GM18508 (cell line): ENCODE measurements around the gene SPATA13.

Source experiments
- ATAC-seq: cut with Tn5 transposase; IDR thresholded peaks from one replicate; pipeline ENCODE4 v1.9.1; 2021; ENCODE audit warnings: moderate number of reproducible peaks; ENCODE audit not compliant: insufficient read depth, unreplicated experiment

The SPATA13 gene

GRCh38 chr13:24272452-24273161 lies 112.1 kb downstream of the SPATA13 start:
- ATAC-seq = no peak

- no peak for ATAC-seq
These were observed 113.4 kb downstream of the SPATA13 start for GRCh38 chr13:24273926-24274325.

GRCh38 chr13:24274452-24275021 lies 114.0 kb downstream of the SPATA13 start:
- peak; percentile 39 for ATAC-seq

GRCh38 chr13:24275041-24275440 lies 114.5 kb downstream of the SPATA13 start:
- ATAC-seq = no peak

- ATAC-seq = no peak
These were observed 115.8 kb downstream of the SPATA13 start for GRCh38 chr13:24276306-24276705.

GRCh38 chr13:24276861-24277260 lies 116.3 kb downstream of the SPATA13 start:
- no peak for ATAC-seq

GRCh38 chr13:24277761-24278160 lies 117.2 kb downstream of the SPATA13 start:
- ATAC-seq = no peak

GRCh38 chr13:24279327-24280110 lies 119.0 kb downstream of the SPATA13 start:
- no peak for ATAC-seq

GRCh38 chr13:24280720-24281119 lies 120.2 kb downstream of the SPATA13 start:
- ATAC-seq = peak; percentile 37

- ATAC-seq = no peak
These were observed 120.9 kb downstream of the SPATA13 start for GRCh38 chr13:24281188-24282008.

- no peak for ATAC-seq
These were observed 121.7 kb downstream of the SPATA13 start for GRCh38 chr13:24282256-24282655.

GRCh38 chr13:24284889-24285565 lies 124.5 kb downstream of the SPATA13 start:
- no peak for ATAC-seq

- ATAC-seq = no peak
These were observed 126.1 kb downstream of the SPATA13 start for GRCh38 chr13:24286624-24287023.

- no peak for ATAC-seq
These were observed 127.3 kb downstream of the SPATA13 start for GRCh38 chr13:24287748-24288287.

GRCh38 chr13:24288870-24289269 lies 128.3 kb downstream of the SPATA13 start:
- no peak for ATAC-seq

- no peak for ATAC-seq
These were observed 129.9 kb downstream of the SPATA13 start for GRCh38 chr13:24290280-24290932.

- no peak for ATAC-seq
These were observed 132.0 kb downstream of the SPATA13 start for GRCh38 chr13:24292481-24292880.

GRCh38 chr13:24293746-24294145 lies 133.2 kb downstream of the SPATA13 start:
- no peak for ATAC-seq

- ATAC-seq = no peak
These were observed 139.1 kb downstream of the SPATA13 start for GRCh38 chr13:24299488-24300114.
